GM18951 (cell line): ENCODE results near the gene PARD3B.

ENCODE experiments used
- POLR2A ChIP-seq: IDR thresholded peaks from 4 replicates; pipeline ENCODE4 v1.6.1; 2011; ENCODE audit warnings: mild to moderate bottlenecking; ENCODE audit not compliant: insufficient read length, insufficient read depth; ENCODE audit errors: extremely low read depth
- in situ Hi-C: fragments of 300-500 bp; cut with MboI; formaldehyde crosslinking; loops from one replicate; pipeline ENCODE4 v1.12.0; 2022; ENCODE audit warnings: low sequenced_read_pairs, mixed read lengths, inconsistent platforms; ENCODE audit not compliant: unreplicated experiment

The PARD3B gene

DNA sequence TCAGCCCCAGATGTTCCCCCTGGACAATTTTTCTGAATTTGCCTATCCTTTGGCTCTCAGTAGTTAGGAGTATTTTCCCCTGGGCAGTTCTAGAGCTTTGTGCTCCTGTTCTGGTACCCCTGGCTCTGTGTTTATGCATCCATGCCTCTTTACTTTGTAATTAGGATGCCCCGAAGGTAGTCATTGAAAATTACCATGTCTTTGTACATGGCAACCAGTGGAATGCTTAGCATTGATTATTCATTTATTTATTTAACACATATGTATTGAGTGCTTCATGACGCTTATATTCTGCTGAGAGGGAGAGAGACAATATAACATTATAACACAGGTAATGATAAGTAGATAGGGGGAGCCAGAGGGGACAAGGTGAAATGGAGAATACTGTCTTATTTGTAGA, 346.5 kb downstream of the PARD3B start:
- no peak for TF ChIP-seq POLR2A
- in situ Hi-C loops = no loop called here

DNA sequence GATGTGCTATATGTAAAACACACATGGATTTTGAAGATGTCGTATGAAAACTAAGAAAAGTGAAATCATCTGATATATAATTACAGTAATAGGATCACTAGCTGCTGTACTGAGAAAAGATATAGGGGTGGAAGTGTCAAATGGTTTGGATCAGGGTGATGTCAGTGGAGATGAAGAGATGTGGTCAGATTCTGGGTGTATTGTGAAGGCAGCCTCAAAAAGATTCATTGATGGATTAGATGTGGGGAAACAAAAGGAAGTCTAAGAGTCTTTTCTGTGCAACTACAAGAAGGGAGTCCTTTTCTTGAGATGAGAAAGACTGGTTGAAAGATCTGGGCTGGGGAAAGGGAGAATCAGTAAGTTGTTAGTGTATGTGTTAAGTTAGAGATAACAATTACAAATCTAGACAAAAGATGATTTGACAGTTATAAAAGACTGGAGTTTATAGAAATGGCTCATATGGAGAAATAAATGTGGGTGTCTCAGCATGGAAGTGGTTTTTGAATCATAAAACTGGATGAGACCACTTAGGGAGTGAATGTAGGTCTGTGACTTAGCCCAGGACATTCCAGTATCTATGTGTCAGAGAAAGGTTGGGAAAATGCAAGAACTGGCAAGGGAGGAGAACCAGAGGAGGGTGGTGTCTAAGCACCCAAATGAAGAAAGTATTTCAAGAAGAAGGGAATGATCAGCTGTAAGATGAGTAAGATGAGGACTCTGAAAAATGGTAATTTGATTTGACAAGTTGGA, 347.4 kb downstream of the PARD3B start:
- in situ Hi-C loops = no loop called here
- no peak for TF ChIP-seq POLR2A

DNA sequence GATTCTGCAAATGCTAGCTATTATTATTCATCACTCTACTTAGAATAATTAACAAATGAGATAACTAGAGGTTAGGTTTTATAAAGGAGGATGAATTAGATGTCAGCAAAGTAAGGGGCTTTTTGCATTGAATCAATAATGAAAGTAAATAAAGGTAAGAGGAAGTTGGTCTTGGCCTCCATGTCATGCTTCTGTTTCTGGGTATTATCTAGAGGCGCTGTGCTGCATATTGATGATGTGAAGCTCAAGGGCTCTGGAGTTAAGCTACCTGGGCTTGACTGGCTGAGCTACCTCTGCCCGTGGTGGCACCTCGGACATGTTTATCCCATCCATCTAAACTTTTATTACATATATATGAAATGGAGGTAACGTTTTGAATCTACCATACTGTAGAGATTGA, 350.9 kb downstream of the PARD3B start:
- TF ChIP-seq POLR2A = no peak
- in situ Hi-C loops = no loop called here

DNA sequence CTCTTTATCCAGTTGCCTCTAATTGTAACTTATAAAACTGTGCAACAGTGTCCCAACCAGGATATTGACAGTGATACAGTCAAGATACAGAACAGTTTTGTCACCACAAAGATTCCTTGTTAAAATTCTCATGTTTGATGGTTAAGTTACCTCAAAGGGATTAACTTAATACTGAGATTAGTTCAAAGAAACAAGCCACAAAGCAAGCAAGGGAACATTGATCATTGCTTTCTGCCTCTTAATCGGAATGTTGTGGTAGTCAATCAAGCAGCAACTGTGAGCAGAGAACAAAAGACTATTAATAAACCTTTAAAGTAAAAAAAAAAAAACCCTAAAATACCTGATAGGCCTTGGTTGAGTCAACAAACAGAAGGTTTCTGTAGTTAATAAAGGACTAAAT, 352.3 kb downstream of the PARD3B start:
- TF ChIP-seq POLR2A = no peak
- in situ Hi-C loops = no loop called here

DNA sequence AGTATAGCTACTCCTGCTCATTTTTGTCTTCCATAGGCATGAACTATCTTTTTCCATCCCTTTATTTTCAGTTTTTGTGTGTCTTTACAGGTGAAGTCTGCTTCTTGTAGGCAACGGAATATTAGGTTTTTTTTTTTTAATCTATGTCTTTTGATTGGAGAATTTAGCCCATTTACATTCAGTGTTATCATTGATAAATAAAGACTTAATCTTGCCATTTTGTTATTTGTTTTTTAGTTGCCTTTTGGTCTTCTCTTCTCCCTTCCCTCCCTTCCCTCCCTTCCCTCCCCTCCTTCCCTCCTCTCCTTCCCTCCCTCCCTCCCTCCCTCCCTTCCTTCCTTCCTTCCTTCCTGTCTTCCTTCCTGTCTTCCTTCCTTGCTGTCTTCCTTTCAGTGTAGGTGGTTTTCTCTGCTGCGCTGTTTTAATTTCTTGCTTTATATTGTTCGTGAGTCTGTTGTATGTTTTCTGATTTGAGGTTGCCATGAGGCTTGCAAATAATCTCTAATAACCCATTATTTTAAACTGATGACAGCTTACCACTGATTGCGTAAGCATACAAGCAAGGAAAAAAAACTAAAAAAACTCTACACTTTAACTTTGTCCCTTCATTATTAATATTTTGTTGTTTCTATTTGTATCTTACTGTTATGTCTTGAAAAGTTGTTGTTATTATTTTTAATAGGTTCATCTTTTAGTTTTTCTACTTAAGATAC, 353.8 kb downstream of the PARD3B start:
- in situ Hi-C loops = no loop called here

DNA sequence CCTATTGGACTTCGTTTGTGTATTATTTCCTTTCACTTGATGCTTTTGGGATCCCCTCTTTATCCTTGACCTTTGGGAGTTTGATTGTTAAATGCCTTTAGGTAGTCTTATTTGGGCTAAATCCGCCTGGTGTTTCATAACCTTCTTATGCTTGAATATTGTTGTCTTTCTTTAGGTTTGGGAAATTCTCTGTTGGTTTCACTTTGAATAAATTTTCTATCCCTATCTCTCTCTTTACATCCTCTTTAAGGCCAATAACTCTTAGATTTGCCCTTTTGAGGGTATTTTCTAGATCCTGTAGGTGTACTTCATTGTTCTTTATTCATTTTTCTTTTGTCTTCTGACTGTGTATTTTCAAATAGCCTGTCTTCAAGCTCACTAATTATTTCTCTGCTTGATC, 354.7 kb downstream of the PARD3B start:
- in situ Hi-C loops = no loop called here
- TF ChIP-seq POLR2A = no peak

More for the DNA sequence above, 353.8 kb downstream of the PARD3B start:
- TF ChIP-seq POLR2A = no peak

DNA sequence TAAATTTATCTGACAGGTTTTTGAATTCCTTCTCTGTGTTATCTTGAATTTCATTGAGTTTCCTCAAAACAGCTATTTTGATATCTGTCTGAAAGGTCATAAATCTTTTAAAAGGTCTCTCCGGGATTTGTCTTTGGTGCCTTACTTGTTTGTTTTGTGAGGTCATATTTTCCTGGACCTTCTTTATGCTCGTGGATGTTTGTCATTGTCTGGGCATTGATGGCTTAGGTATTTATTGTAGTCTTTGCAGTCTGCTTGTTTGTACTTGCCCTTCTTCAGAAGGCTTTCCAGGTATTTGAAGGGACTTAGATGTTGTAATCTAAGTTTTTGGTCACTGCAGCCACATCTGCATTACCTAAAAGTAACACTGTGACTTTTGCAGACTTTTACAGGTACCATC, 355.2 kb downstream of the PARD3B start:
- no peak for TF ChIP-seq POLR2A
- in situ Hi-C loops = no loop called here

DNA sequence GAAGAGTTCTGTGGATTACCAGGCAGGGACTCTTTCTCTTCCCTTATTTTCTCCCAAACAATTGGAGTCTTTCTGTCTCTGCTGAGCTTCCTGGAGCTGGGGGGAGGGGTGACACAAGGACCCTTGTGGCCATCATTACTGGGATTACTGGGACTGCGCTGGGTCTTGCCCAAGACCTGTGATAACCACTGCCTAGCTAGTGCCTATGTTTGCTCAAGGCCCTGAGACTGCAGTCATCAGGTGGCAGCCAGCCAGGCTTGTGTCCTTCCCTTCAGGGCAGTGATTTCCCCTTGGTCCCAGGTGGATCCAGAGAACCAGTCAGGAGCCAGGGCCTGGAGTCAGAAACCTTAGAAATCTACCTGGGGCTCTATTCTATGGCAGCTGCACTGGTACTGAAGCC, 355.6 kb downstream of the PARD3B start:
- in situ Hi-C loops = no loop called here
- no peak for TF ChIP-seq POLR2A

DNA sequence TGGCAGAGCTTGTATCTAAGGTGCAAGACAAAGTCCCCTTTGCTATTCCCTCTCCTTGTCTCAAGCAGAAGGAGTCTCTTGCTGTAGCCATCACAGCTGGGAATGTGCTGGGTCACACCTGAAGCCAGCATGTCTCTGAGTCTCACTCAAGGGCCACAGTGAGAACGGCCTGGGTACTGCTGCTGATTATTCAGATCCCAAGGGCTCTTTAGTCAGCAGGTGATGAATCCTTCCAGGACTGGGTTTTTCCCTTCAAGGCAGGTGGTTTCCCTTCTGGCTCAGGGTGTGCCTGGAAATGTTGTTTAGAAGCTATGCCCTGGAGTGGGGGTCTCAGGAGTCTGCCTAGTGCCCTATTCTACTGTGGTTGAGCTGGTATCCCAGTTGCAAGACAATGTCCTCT, 356.3 kb downstream of the PARD3B start:
- in situ Hi-C loops = no loop called here
- no peak for TF ChIP-seq POLR2A

DNA sequence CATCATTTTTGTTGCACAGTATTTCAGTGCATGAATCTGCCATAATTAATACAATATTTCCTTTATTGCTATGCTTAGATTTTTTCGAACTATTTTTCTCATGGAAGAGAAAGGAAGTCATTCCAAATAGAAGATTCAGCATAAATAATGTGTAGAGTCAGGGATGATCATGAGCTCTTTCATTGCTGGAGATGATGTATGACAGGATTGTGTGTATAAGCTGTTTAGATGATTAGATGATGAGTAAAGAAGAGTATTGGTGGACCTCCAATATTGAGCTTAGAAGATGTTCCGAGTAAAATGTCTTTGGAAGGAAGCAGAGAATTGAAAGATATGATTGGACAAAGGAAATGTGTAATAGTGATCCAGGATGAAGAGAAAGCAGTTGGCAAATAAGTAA, 364.5 kb downstream of the PARD3B start:
- in situ Hi-C loops = no loop called here
- TF ChIP-seq POLR2A = no peak

DNA sequence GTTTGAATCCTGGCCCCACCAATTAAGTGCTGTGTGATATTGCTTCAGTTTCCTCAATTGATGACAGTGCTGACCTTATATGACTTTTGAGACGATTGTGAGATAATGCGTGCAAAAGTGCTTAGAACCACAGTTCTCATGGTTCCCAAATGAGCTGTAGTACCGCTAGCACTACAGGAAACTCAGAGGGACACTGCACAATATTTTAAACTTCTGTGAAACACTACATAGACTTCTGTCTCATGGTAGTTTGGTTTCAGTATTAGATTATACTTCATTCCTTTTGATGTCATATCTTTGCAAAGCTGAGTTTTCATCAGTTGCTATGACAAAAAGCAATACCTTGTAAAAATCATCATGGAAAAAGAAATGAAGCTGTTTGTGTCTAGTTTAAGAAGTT, 368.0 kb downstream of the PARD3B start:
- no peak for TF ChIP-seq POLR2A
- in situ Hi-C loops = no loop called here

DNA sequence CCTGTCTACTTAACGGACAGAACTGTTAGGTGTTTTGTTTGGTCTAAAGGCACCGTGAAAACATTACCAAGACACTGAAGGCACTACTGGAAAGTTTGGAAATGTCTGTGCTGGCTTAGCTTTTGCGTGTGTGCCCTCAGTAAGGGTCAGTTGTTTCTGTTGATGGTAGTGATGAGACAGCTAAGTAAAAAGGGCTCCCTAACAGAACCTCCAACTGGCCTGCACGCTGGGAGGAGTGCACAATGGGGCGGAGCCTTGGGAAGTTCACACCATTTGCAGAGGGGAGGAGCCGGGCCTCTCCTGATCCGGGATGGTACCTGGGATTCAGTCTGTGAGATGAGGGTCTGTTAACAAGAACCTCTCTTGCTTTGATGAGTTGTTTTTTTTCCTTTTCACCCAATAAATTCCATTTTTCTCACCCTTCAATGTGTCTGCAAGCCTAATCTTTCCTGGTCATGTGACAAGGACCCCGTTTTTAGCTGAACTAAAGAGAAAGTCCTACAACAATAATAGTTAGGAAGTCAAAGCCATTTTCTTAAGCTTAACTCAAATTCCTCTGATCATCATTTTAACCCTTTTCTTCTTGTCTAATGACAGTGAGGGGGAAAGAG, 368.7 kb downstream of the PARD3B start:
- TF ChIP-seq POLR2A = no peak
- in situ Hi-C loops = no loop called here

DNA sequence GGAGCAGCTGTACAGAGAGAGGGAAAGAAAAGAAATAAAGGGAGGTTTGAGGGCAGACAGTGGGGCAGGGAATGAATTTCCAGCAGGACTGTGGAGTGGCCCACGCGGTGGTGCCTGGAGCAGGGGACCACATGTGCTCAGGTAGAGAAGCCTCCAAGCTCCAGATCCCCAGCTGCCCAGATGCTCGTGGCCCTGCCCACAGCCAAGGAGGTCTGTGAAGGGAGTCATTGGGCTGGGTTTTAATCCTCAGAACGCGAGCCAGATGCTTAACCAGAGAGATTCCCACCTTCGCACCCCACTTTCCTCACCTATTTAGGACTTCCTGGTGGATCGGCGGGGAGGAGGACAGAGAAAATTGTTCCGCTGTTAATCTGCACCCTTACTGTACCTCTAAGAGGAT, 369.4 kb downstream of the PARD3B start:
- TF ChIP-seq POLR2A = no peak
- in situ Hi-C loops = no loop called here

DNA sequence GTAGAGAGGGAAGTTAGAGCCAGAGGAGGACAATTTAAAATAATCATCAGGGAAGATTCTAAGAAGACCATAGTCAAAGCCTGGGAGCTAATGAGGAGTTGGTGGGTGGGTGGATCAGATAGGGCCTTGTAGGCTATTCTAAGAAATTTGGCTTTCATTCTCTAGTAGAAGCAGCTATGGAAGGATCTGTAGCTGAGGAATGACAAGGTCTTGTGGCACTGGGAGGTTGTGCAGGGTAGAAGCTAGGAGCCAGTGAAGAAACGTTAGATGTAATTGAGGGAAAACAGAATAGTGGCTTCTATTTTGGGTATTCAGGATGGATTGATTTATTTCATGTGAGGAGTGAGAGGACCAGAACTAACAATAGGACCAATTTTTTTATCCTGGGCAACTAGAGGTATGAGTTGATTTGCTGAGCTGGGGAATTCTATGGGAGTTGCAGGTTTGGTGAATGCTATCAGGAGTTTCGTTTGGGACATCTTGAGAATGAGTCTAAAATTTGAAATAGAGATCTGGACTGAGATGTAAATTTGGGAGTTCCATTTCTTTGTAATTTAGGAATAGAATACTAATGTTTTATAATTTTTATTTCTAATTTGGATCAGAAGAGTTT, 371.9 kb downstream of the PARD3B start:
- in situ Hi-C loops = no loop called here

DNA sequence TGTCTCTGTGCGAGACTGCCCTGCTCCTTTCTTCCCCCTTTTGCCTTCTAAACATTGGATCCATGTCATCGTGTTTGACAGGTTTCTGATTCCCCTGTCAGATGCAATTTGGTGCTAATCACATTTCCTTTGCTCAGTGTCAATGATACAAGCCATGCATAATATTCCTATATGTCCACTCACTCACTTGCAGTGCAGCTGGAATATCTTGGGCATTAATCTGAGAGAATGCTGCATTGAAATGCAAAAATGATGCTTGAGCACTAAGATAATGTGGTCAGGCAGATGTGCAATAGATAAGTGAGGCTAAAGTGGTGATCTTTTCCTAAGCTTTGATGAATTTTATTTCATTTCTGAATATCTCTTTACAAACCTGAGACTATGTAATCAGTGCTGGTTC, 375.5 kb downstream of the PARD3B start:
- in situ Hi-C loops = no loop called here
- no peak for TF ChIP-seq POLR2A

More for the DNA sequence above, 371.9 kb downstream of the PARD3B start:
- no peak for TF ChIP-seq POLR2A
